SK-N-MC (cell line): ENCODE measurements around the gene AFAP1L2.

Source experiments
- EZH2 ChIP-seq: fragments of 200-600 bp; sonication (generic); IDR thresholded peaks from one replicate; pipeline ENCODE4 v1.6.1; 2017; ENCODE audit warnings: antibody characterized with exemption
- POLR2AphosphoS5 ChIP-seq: IDR thresholded peaks from 2 replicates; pipeline ENCODE4 v1.6.1; 2012; ENCODE audit warnings: mild to moderate bottlenecking, low read depth, low read length, borderline replicate concordance

DNA sequence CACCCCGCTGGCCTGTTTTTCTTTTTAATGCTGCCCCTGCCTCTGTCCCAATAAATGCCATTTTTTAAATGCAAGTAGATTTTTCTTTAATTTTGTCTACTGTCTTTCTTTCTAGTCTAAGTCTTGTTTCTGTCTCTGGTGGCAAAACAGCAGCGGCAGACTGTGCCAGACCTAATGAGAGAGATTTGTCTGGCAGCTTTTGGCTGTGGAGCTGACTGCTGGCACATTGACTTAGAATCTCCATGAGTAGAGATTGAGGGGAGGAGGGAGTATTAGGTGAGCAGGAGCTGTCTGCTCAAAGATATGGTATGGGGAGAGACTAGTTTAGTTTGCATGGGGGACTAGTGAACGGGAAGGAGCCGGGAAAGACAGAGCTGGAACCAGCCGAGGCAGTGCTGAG is 152.2 kb downstream of the AFAP1L2 start:
- TF ChIP-seq POLR2AphosphoS5 (no peak), EZH2 (no peak)
